GM12878 (cell line): ENCODE results near the gene SMG9. TPM values are rescaled to one million over a fixed set of nuclear protein-coding genes. Genes with fewer than 3 reads are reported as not detected.

Source experiments
- CUX1 ChIP-seq: IDR thresholded peaks from 2 replicates; pipeline ENCODE4 v1.6.1; 2012; ENCODE audit warnings: improper control_type of control experiment, low read depth, low read length; ENCODE audit not compliant: insufficient replicate concordance
- PRDM15 ChIP-seq: fragments of 450-650 bp; formaldehyde crosslinking; IDR thresholded peaks from 2 replicates; pipeline ENCODE4 v1.4.0; 2020; ENCODE audit warnings: mild to moderate bottlenecking, moderate library complexity
- ZBTB4 ChIP-seq: fragments of 450-650 bp; formaldehyde crosslinking; IDR thresholded peaks from 2 replicates; pipeline ENCODE4 v1.4.0; 2022; ENCODE audit warnings: mild to moderate bottlenecking, moderate library complexity
- polyA plus RNA-seq, 11 experiments: library from polyadenylated mRNA; depleted of rRNA in 4 of 11; unstranded in 6 of 11; stranded (reverse) in 5 of 11; fragments of >200 nt; fragmentation: Nextera tagmentation in 4 of 11; fragmentation: Illumina TruSeq in 1 of 11; extraction: Ambion mirVana in 4 of 11; extraction: Trizol in 1 of 11; gene quantifications; 1 replicate in 1 of 11; 2 replicates in 10 of 11; pipeline versions ENCODE4 v1.2.1 to v1.2.3, GENCODE V29; 2011 to 2016; ENCODE audit warnings: inconsistent platforms in 2 of 11, missing spikeins in 2 of 11, low read depth in 1 of 11
- total RNA-seq, 4 experiments: library from RNA; depleted of rRNA in 3 of 4; stranded (reverse); fragments of >200 nt in 3 of 4; fragmentation: Illumina TruSeq in 1 of 4; extraction: Trizol in 1 of 4; gene quantifications; 2 replicates each; pipeline versions ENCODE4 v1.2.1 to v1.2.3, GENCODE V29; 2013 to 2021

SMG9 gene
- total and polyA plus RNA-seq, 10 of the 15 experiments (the other 5 are each of a cell fraction or from before 2014, with no cell fraction given): 0.69 to 52.2 (median 28.1) TPM

- no peak for TF ChIP-seq CUX1
- TF ChIP-seq ZBTB4 (CRISPR knock-in tag): no peak
- no peak for TF ChIP-seq PRDM15 (CRISPR knock-in tag)
These were observed 6.2 kb upstream of the SMG9 start (continued) for GRCh38 chr19:43760941-43761340.
